ENCODE data around the gene CUL3. TPM values are rescaled to one million over a fixed set of nuclear protein-coding genes. Genes with fewer than 3 reads are reported as not detected.

CUL3 gene
- total RNA-seq, 1 donor from 2014 or later, result 73.7 TPM

- no peak for DNase-seq (ENCODE audit: low spot score)
Observed at GRCh38 chr2:224427471-224427870, 157.7 kb downstream of the CUL3 start.

GRCh38 chr2:224426656-224427055 is 158.5 kb downstream of the CUL3 start:
- DNase-seq (ENCODE audit: low spot score), result no peak

GRCh38 chr2:224421065-224421464 is 164.1 kb downstream of the CUL3 start:
- no peak for DNase-seq (ENCODE audit: low spot score)

Other genes with a start within 250 kb of the CUL3 start
- 1.2 TPM for gene FAM124B, start 183.3 kb downstream of the CUL3 start, total RNA-seq
- not detected for gene CCDC195, start 131.0 kb upstream of the CUL3 start, total RNA-seq

Measured in mucosa of gallbladder (tissue), 1 donor.